Activated naive CD4-positive, alpha-beta T cell treated with anti-CD3 and anti-CD28 coated beads, Interleukin-2, amount 50 U/mL, for 72 hours (primary cell): ENCODE data around the gene NPW. TPM values are rescaled to one million over a fixed set of nuclear protein-coding genes. Genes with fewer than 3 reads are reported as not detected.

Experiments used
- ATAC-seq, 2 donors: fragments of 150-1000 bp; cut with Tn5 transposase; 2 replicates each; pipeline ENCODE4 v1.10.0; 2021; ENCODE audit warnings: mild to moderate bottlenecking in 2 of 2, moderate library complexity in 2 of 2
- DNase-seq, 2 donors: peaks; one replicate each; pipeline ENCODE4 v3.0.0; 2021 to 2022; ENCODE audit warnings: low spot score in 2 of 2
- H3K27ac Mint-ChIP-seq, 2 donors: one replicate each; pipeline ENCODE4 v1.8.0; 2022; ENCODE audit warnings: mild to moderate bottlenecking in 2 of 2, mixed read lengths in 2 of 2
- H3K36me3 Mint-ChIP-seq, 2 donors: one replicate each; pipeline ENCODE4 v1.8.0; 2022; ENCODE audit warnings: mixed read lengths in 2 of 2
- H3K9me3 Mint-ChIP-seq, 2 donors: one replicate each; pipeline ENCODE4 v1.8.0; 2022; ENCODE audit warnings: mixed read lengths in 2 of 2
- total RNA-seq, 2 donors: library from RNA; stranded (reverse); gene quantifications; one replicate each; pipeline ENCODE4 v1.2.3, GENCODE V29; 2022

NPW gene
- total RNA-seq, 2 donors from 2014 or later, result 0.61 to 4.6 TPM

- Mint-ChIP-seq H3K27ac (peak overlapping the region in 1 of 2 donors; percentile 24), H3K9me3 (no peaks in the 10 kb centered on the region), H3K36me3 (peaks cover 4 to 6% of the 10 kb centered on the region in 2 donors)
- DNase-seq (no peak), ATAC-seq (no peak)
These were observed 44.3 kb downstream of the NPW start for GRCh38 chr16:2063861-2064260.

- DNase-seq (no peak), ATAC-seq (no peak)
- H3K27ac Mint-ChIP-seq, result no peak overlapping the region
- peaks cover 4 to 6% of the 10 kb centered on the region in 2 donors for H3K36me3 Mint-ChIP-seq
- H3K9me3 Mint-ChIP-seq, result no peaks in the 10 kb centered on the region
These were observed 44.9 kb downstream of the NPW start for GRCh38 chr16:2064368-2064945.

- DNase-seq (no peak), ATAC-seq (no peak)
- H3K36me3 Mint-ChIP-seq, result peaks cover 4 to 6% of the 10 kb centered on the region in 2 donors
These were observed 46.6 kb downstream of the NPW start for GRCh38 chr16:2066139-2066538.

More at GRCh38 chr16:2066139-2066538, 46.6 kb downstream of the NPW start:
- Mint-ChIP-seq H3K27ac (peak overlapping the region in 1 of 2 donors; percentile 60), H3K9me3 (no peaks in the 10 kb centered on the region)

Other genes starting within 250 kb of the NPW start
- gene NME3, start 248.2 kb upstream of the NPW start, total RNA-seq, result 10 to 100 TPM; 30.9 to 55.6 TPM
- gene EME2, start 247.0 kb upstream of the NPW start, total RNA-seq, result 10 to 100 TPM; 21.9 to 24.0 TPM
- 100 to 1,000 TPM; 106 to 180 TPM for gene MRPS34, start 246.7 kb upstream of the NPW start, total RNA-seq
- gene SPSB3, start 237.2 kb upstream of the NPW start, total RNA-seq, result 10 to 100 TPM; 19.1 to 29.2 TPM
- 10 to 100 TPM; 41.0 to 48.3 TPM for gene NUBP2, start 236.8 kb upstream of the NPW start, total RNA-seq
- gene IGFALS, start 226.1 kb upstream of the NPW start, total RNA-seq, result not detected
- 10 to 100 TPM; 31.7 to 65.6 TPM for gene HAGH, start 193.0 kb upstream of the NPW start, total RNA-seq
- gene FAHD1, start 192.6 kb upstream of the NPW start, total RNA-seq, result 10 to 100 TPM; 11.9 to 13.0 TPM
- under 1 TPM; 0.43 to 0.45 TPM for gene MEIOB, start 147.6 kb upstream of the NPW start, total RNA-seq
- not detected for gene HS3ST6, start 101.4 kb upstream of the NPW start, total RNA-seq
- 10 to 100 TPM; 17.3 to 41.7 TPM for gene MSRB1, start 76.6 kb upstream of the NPW start, total RNA-seq
- not detected for gene RPL3L, start 65.1 kb upstream of the NPW start, total RNA-seq
- gene NDUFB10, start 60.2 kb upstream of the NPW start, total RNA-seq, result 10 to 100 TPM; 63.4 to 98.8 TPM
- 1,000 to 10,000 TPM; 5,211 to 5,668 TPM for gene RPS2, start 55.0 kb upstream of the NPW start, total RNA-seq
- under 1 TPM in 1 of 2 donors, not detected in 1; 0.41 TPM for gene RNF151, start 52.9 kb upstream of the NPW start, total RNA-seq
- gene TBL3, start 47.7 kb upstream of the NPW start, total RNA-seq, result 10 to 100 TPM; 18.8 to 37.2 TPM
- not detected for gene NOXO1, start 38.3 kb upstream of the NPW start, total RNA-seq
- 10 to 100 TPM; 19.1 to 25.0 TPM for gene GFER, start 35.6 kb upstream of the NPW start, total RNA-seq
- 1 to 10 TPM; 2.0 to 9.0 TPM for gene SYNGR3, start 29.8 kb upstream of the NPW start, total RNA-seq
- gene ZNF598, start 10.0 kb upstream of the NPW start, total RNA-seq, result 10 to 100 TPM; 72.2 to 87.9 TPM
- gene NHERF2, start 7.1 kb downstream of the NPW start, total RNA-seq, result 1 to 10 TPM in 1 of 2 donors, under 1 TPM in 1; 0.82 to 3.7 TPM
- 10 to 100 TPM; 21.6 to 25.3 TPM for gene NTHL1, start 28.0 kb downstream of the NPW start, total RNA-seq
- 100 to 1,000 TPM in 1 of 2 donors, 10 to 100 TPM in 1; 70.5 to 121 TPM for gene TSC2, start 28.2 kb downstream of the NPW start, total RNA-seq
- 10 to 100 TPM; 77.0 to 87.6 TPM for gene PKD1, start 116.1 kb downstream of the NPW start, total RNA-seq
- gene RAB26, start 128.8 kb downstream of the NPW start, total RNA-seq, result under 1 TPM in 1 of 2 donors, not detected in 1; 0.80 TPM
- gene TRAF7, start 136.0 kb downstream of the NPW start, total RNA-seq, result 10 to 100 TPM; 67.7 to 92.0 TPM
- gene CASKIN1, start 176.8 kb downstream of the NPW start, total RNA-seq, result 10 to 100 TPM in 1 of 2 donors, under 1 TPM in 1; 0.77 to 11.3 TPM
- 10 to 100 TPM; 49.5 to 52.2 TPM for gene MLST8, start 185.7 kb downstream of the NPW start, total RNA-seq
- 10 to 100 TPM in 1 of 2 donors, 1 to 10 TPM in 1; 6.3 to 10.3 TPM for gene BRICD5, start 191.1 kb downstream of the NPW start, total RNA-seq
- 10 to 100 TPM; 15.1 to 20.9 TPM for gene PGP, start 195.1 kb downstream of the NPW start, total RNA-seq
- gene E4F1, start 203.8 kb downstream of the NPW start, total RNA-seq, result 10 to 100 TPM; 19.0 to 22.5 TPM
- gene DNASE1L2, start 216.7 kb downstream of the NPW start, total RNA-seq, result 1 to 10 TPM; 1.3 to 1.5 TPM
- 10 to 100 TPM; 53.8 to 57.6 TPM for gene ECI1, start 231.8 kb downstream of the NPW start, total RNA-seq
- gene RNPS1, start 248.3 kb downstream of the NPW start, total RNA-seq, result 100 to 1,000 TPM; 289 to 296 TPM